Neural cell (in vitro differentiated cells): ENCODE measurements around the gene ZNF563.
"Not testable (repeated sequence)": the region's sequence is repeated elsewhere in the genome, so short reads cannot be mapped to it uniquely, and the experiment has no call there.

ENCODE experiments used
- CTCF ChIP-seq: fragments of 450-650 bp; IDR thresholded peaks from 2 replicates; pipeline ENCODE4 v1.5.1; 2014; ENCODE audit warnings: antibody characterized with exemption, mild to moderate bottlenecking, moderate library complexity; ENCODE audit not compliant: poor library complexity, severe bottlenecking
- EZH2 ChIP-seq: fragments of 200-600, 300-800 bp; shearing (Covaris generic), sonication (generic); IDR thresholded peaks from 2 replicates; pipeline ENCODE4 v1.6.1; 2014; ENCODE audit warnings: antibody characterized with exemption, low read length, borderline replicate concordance, mild to moderate bottlenecking; ENCODE audit not compliant: insufficient read depth, poor library complexity, severe bottlenecking
- MXI1 ChIP-seq: fragments of 450-650 bp; conservative IDR thresholded peaks from 2 replicates; pipeline ENCODE4 v1.6.1; 2014; ENCODE audit warnings: antibody characterized with exemption, mild to moderate bottlenecking; ENCODE audit not compliant: poor library complexity, severe bottlenecking
- POLR2AphosphoS5 ChIP-seq: IDR thresholded peaks from 2 replicates; pipeline ENCODE4 v1.6.1; 2012
- RAD21 ChIP-seq: fragments of 450-650 bp; conservative IDR thresholded peaks from 2 replicates; pipeline ENCODE4 v1.6.1; 2014; ENCODE audit warnings: antibody characterized with exemption, mild to moderate bottlenecking, moderate library complexity
- TAF1 ChIP-seq: IDR thresholded peaks from 2 replicates; pipeline ENCODE4 v1.6.1; 2012; ENCODE audit warnings: low read depth

- not testable (repeated sequence) for TF ChIP-seq RAD21, CTCF, POLR2AphosphoS5, MXI1, TAF1, EZH2
Measured at GRCh38 chr19:12362236-12362635, 28.8 kb upstream of the ZNF563 start.
